Endometrial microvascular endothelial cells (primary cell): ENCODE measurements around the gene ITGB6. TPM values are rescaled to one million over a fixed set of nuclear protein-coding genes. Genes with fewer than 3 reads are reported as not detected.
"Not testable (repeated sequence)": the region's sequence is repeated elsewhere in the genome, so short reads cannot be mapped to it uniquely, and the experiment has no call there.

Source experiments
- in situ Hi-C: cut with HindIII; loops from 2 replicates; pipeline ENCODE4 v1.10.0; 2017; ENCODE audit warnings: low sequenced_read_pairs, low pct_unique_long_range_greater_than_20kb; ENCODE audit errors: inconsistent ontology term
- total RNA-seq: library from RNA; depleted of rRNA; stranded (reverse); fragments of >200 nt; gene quantifications from one replicate; pipeline ENCODE4 v1.2.3, GENCODE V29; 2015; ENCODE audit errors: inconsistent ontology term

Gene ITGB6
- total RNA-seq, 1 donor from 2014 or later = under 0.01 TPM

DNA sequence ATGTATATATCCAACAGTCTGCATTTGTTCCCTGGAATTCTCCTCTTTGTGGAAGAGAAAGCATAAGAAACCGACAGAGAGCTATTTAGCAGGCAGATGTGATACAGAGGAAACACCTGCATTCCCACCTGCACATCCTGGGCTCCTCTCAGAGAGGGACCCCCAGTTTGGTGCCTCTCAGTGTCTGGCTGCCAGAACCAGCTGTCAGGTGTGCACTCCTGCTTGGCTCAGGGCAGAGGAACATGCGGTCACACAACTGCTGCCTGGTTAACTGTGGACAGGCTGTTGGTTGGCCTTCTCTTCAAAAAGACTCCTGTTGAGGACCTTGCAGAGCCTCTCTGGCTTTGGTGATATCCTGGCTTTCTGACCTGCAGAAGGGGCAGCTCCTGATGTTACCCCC is 54.6 kb downstream of the ITGB6 start:
- in situ Hi-C loops = no loop called here

DNA sequence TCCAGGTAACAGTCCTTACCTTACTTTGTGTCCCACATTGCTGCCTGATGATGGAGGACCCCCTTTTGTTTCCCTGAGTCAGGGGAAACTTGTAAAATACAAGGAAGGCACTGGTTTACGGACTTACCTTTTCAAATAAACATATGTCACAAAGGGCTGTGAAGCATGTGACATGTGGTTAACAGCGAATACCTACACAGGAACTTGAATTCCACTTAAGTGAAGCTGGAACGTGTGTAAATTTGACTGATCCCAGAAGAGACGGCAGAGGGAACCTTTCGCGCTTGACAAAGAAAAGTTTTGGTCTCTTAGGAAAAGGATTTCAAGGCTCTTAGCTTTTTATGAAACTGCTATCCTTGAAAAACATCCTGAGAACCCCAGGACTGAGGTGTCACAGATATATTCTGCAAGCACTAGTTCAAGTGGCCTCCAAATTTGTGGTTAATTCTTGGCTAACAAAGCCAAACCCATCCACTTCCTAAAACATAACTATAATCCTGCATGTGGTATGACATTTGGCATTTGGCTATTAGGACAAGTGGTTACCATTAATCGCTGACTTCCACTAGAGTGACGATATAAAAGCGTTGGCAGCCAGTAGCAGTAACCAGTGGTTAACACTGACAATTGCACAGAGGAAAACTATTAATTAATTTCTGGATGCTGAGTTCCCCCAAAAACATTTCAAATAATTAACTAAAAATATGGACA is 55.6 kb downstream of the ITGB6 start:
- in situ Hi-C loops = no loop called here

DNA sequence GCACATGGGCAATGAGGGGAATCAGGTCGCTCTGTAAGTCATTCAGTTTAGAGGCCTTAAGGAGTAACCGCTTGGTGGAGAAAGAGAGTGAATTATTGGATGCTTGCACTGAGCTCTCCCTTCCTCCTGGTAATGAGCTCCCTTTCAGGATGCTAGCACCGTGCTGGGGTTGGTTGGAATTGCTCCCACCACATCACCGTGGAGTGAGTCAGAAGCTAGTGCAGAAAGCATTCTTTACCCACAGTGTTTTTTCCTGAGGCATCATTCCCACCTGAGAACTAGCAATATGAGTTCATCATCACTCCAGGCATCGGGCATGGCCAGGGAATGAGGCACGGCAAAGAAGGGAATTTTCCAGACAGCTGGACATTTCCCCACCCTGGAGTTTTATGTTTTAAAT is 57.6 kb downstream of the ITGB6 start:
- in situ Hi-C loops = no loop called here

DNA sequence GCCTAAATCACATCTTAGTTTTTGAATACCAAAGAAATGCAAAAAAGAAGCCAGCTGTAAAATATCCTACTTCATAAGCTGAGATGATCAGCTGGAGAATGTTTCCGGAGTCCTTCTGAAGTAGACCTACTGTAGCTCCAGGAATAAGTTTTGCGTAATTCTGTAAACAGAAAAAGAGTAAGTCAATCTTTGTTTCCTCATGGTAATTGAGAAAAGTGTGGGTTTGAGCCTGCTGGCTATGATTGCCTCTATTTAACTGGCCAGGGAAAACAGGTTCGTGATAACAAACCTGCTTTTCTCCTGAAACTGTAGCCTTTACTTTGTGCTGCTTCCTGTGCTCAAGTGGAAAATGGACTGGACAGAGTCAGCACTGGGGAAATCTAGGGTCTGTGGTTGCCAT is 58.2 kb downstream of the ITGB6 start:
- in situ Hi-C loops = no loop called here

DNA sequence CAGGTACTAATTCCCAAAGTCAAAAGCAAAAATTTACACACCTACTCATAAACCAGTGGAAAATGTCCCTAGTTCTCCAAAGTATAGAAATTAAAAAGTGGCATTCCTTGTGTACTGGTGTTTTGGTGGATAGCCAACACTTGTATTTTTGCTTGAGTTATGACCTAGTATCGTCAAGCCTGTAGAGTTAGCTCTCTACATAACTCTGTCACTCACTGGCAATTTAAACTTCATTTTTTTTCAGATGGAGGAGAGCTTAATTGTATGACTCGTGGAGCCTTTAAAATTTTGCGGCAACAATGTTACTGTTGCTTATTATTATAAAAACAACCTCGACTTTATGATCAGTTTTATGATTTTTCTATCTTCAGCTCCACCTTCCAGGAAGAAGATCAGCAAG is 58.7 kb downstream of the ITGB6 start:
- in situ Hi-C loops = no loop called here

DNA sequence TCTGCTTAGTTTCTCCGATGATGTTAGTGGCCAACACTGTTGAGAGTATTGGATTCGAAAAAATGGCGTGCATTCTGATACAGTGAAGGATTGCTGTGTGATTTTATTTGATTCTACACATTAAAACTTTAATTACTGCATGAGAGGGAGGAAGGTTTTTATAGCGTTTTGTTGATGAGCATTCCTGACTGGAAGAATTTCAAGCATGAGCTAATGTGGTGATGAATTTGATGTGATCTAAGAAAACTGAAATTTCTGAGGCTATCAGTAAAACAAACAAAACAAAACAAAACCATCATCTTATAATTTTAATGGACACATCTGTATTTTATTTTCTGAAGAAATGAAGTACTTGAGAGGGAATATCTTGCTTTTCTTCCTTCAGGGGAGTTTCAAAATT is 59.6 kb downstream of the ITGB6 start:
- in situ Hi-C loops = no loop called here

DNA sequence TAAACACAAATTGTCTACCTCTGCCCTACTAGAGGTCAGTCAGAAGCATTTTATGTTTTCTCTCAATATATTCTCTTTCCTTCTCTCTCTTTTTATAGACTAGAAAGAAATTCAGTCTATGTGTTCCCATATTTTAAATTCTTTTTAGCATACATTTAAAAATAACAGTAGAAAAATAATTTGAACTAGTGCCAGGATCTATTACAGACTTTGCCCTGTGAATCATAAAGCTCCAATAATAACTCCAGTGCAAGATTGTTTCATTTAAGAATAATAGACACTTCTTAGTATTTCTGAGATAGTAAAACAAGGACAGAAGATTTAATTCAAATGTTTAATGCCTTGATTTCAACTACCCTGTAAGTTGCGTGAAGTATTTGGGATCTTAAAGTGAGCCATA is 60.1 kb downstream of the ITGB6 start:
- in situ Hi-C loops = no loop called here

DNA sequence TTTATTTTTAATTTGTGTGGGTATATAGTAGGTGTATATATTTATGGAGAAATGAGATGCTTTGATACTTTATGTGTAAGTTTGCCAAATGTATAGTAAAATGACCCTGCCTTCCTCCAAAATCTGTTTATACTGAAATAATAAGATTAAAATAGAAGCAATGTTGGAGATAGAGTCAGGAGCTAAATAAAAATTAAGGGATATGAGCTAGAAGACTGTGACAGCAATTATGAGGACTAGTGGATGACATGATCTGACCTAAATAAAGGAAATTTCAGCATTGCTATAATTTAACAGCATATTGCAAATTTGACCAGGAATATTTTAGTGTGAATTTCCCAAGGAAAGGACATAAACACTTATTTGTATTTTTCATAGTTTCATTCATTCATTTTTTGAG is 60.7 kb downstream of the ITGB6 start:
- in situ Hi-C loops = no loop called here

DNA sequence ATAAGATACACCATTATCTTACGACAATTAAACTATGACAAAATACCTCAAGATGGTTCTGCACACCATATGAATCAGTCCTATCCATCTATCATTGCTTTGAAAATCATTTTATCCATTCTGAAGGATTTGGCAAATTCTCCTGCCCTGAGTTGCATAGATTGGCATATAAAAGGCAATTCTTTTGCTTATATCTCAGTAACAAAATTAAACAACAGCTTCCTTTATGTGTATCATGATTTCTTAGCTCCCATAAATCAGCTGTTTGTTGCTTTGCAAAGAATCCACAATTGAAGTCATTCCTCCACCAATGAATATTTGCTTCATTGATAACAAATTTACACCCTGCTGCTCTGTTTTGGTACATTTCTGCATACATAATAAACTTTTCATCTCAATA is 61.7 kb downstream of the ITGB6 start:
- in situ Hi-C loops = no loop called here

DNA sequence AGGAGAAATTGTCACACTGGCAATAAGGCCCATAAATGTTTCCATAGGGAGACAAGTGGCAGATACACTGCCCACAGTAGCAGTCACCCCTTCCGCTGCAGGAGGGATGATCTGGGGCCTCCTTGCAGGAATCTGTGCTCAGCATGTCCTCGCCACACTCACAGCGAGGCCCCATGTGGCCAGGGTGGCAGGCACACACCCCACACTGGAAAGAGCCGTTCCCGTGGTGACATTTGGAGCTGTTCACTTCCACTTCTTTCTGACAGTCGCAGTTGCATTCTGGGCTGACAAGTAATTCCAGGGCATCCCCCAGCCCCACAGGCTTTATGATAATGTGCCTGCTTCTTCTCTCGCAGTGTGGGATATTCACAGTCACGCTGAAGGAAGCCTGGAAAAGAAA is 62.6 kb downstream of the ITGB6 start:
- in situ Hi-C loops = no loop called here

DNA sequence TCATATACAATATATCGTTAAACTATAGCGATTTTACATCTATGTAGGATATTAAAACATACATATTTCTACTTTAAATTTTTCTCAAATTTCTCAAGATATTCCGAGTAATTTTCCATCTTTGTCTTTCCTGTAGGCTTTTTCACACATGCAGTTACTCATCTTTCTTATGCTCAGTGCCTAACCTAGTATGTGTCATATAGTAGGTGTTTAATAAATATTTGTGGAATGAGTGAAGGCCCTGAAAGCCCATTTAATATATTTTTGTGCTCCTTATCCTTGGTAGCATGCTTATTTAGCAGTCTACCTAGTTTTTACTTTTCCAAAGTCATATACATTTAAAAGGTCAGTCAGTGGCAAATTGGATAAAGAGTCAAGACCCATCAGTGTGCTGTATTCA is 67.3 kb downstream of the ITGB6 start:
- in situ Hi-C loops = no loop called here

DNA sequence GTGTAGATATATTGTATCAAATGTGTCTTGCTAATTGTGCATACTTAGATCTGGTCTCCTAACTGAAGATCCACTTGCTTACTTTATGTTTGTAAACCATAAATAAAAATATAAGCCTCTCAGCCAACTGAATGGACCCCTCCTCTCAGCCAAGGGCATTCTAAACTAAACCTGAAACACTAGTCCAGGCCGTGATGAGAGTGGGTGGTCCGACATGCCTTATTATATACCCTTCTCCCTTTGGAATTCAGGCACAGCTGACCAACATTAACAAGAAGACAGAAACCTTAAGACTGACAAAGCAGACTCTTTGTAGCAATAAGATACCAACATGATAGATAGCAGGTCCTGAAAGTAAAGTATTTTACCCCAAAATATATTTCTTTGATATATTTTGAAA is 73.3 kb downstream of the ITGB6 start:
- in situ Hi-C loops = no loop called here

DNA sequence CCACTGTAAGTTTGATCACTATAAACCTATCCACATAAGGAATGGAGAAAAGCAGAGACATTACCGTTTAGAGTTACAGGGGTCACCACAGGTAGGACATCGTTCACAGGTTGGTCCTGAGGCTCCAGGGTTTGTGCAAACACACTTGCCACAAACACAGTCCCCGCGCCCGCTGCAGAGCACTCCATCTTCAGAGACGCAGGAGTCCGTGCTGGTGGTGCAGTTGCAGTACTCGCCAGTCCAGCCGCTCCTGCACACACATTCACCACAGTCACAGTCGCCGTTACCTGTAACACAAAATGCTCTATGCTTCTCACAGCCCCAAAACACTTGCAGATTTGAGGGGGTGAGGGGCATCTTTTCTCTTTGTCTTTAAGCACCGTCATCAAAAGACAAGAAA is 73.8 kb downstream of the ITGB6 start:
- in situ Hi-C loops = no loop called here

DNA sequence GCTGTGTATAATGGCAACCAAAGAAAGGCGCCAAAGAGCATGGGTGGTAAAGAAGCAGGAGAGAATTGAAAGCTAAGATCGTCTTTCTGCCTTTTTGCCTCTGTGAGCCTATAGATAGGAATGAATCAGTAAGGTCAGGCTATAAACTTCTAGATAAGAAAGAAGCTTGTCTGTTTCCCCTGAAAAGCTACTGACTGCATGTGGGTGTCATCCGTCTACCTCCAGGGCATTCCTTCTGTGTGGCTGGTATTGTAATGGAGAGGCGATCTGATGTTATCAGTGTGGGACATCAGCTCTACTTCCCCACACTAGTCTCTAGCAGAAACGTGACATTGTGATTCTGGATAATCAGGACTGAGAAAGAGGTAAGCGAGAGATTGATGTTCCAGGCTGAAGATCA is 74.2 kb downstream of the ITGB6 start:
- in situ Hi-C loops = no loop called here

DNA sequence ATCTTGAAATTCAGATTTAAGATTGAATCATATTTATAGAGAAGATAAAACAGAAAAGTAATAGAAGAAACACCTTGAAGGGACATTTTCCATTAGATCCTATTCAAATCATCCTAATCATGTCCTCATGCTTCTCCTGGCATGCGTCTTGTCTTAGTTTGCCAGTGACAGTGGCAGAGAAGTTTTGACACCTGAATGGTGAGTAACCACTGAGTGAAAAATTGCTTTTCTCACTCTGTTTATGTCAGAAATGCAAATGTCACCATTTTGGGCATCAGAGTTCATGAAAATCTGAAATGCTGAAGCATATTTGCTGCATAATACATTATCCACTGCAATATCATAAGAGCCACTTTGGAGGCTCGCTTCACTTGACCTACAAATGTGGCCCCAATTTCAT is 74.7 kb downstream of the ITGB6 start:
- in situ Hi-C loops = no loop called here

DNA sequence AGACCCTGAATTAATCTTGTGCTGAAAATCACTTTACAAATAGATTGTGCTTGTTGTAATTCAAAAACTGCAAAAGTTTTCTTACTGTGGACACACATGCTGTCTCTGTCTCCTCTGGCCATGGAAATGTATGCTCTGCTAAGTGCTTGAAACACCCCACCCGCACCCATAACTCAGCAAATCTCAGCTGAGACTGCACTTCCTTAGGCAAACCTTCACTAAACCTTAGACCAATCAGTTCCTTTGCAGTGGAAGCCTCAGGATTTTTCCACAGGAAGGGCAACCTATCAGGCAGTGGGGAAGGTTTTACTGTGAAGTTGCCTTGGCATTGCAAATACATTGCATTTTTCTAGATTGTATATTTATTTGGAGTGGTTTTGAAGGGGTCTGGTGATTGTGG is 75.5 kb downstream of the ITGB6 start:
- in situ Hi-C loops = no loop called here

DNA sequence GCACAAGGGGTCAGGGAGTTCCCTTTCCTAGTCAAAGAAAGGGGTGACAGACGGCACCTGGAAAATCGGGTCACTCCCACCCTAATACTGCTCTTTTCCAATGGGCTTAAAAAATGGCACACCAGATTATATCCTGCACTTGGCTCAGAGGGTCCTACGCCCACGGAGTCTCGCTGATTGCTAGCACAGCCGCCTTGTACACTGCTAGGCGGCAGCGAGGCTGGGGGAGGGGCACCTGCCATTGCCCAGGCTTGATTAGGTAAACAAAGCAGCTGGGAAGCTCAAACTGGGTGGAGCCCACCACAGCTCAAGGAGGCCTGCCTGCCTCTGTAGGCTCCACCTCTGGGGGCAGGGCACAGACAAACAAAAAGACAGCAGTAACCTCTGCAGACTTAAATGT is 85.4 kb downstream of the ITGB6 start:
- in situ Hi-C loops = not testable (repeated sequence)

DNA sequence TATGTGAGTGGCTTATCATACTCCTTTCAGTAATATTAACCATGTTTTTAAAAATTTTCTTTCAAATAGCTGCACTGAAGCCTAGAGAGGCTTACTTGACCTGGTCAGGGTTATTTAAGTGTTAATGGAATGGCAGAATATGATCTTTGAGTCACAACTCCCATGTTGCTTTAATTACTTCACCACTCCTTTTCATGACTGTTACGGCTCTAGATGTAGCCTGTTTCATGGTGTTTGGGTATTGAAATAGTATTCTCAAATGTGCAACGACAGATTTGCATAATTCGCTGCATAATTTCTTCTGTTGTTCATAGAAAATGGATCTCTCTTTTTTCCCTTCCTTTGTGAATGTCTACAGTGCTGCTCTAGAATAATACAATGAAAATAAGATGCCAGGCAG is 86.1 kb downstream of the ITGB6 start:
- in situ Hi-C loops = no loop called here

DNA sequence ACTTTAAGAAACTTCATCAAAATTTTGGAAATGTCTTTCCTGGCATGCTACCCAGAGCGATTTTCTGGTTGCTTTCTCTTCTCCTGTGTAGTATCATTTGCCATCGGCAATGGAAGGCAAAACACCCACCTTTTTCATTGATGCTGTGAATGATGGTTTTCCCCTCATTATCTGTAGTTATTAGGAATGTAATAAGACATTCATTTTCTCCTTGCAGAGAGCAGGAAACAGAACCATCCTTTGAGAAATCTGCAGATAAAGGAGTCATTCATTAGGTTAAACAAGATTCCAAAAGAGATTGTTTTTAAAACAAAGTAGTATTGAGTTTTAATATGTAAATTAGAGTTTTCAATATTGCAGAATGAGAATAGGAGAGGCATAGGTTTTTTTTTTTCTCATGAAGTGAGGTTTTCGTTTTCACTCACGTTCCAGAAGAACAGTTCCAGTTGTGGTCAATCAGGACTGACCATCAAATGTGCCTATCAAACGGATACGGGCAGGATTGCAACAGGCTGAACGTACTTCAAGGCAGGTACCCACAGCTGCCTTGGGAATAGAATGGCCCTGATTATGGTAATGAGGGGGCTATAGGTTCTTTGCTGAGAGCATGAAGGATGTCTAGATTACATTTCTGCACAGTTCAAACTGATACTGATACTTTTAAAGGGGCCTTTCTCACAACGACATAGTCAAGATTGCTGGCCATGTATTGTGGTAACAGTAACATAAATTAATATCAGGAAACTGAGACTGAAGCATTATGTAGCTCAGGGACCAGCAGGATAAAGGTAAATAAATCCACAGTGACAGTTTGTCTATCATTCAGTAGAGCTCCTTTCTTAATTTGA is 87.9 kb downstream of the ITGB6 start:
- in situ Hi-C loops = no loop called here

DNA sequence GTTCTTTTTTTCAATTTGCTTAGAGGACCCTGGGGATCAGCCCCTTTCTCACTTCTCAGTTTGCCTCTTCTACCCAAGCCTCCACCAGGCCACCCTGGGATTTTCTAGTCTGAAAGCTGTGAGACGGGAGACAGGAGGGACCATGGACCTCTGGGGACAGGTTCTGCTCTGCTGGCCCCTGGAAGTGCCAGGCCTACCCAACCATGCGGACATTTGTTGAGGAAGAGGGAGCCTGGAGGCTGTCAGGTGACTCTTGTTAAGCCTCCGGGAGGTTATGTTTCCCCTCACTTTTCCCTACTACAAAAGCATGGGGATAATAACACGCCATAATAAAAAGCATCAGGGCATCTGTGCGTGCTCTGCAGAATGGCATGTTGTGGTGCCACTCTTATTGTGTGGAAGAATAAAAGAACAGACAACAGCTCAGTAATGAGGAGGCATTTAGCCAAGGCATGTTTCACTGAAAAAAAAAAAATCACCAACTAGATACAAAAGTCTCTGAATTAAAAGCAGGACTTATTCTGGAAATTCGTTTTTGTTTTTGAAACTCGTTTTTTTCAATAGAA is 89.3 kb downstream of the ITGB6 start:
- in situ Hi-C loops = no loop called here
